WTC11 (cell line): Measurements from ENCODE around the gene TTLL4. TPM values are rescaled to one million over a fixed set of nuclear protein-coding genes. Genes with fewer than 3 reads are reported as not detected.

Source experiments
- ATAC-seq: fragments of 200-7000 bp; cut with Tn5 transposase; 2 replicates; pipeline ENCODE4 v1.10.0; 2021; ENCODE audit warnings: mild to moderate bottlenecking, moderate library complexity
- CTCF ChIA-PET: fragments of 300-600 bp; sonication (Branson Sonifier 250); formaldehyde crosslinking; loops from one replicate; lab custom pipeline; 2021; ENCODE audit warnings: antibody characterized with exemption; lab: Charles Lee
- POLR2A ChIA-PET: fragments of 350-600 bp; sonication (Branson Sonifier 250); formaldehyde crosslinking; loops from one replicate; lab custom pipeline; 2021; ENCODE audit warnings: antibody characterized with exemption; lab: Charles Lee
- DNase-seq: peaks from one replicate; pipeline ENCODE4 v3.0.0; 2021; ENCODE audit warnings: low spot score
- H3K27ac Mint-ChIP-seq: 2 replicates; pipeline ENCODE4 v1.8.0; 2021; ENCODE audit warnings: mixed read lengths
- H3K27me3 Mint-ChIP-seq: 2 replicates; pipeline ENCODE4 v1.8.0; 2021; ENCODE audit warnings: low read depth, mild to moderate bottlenecking, moderate library complexity, mixed read lengths
- H3K36me3 Mint-ChIP-seq: 2 replicates; pipeline ENCODE4 v1.8.0; 2021; ENCODE audit warnings: mixed read lengths
- H3K4me1 Mint-ChIP-seq: 2 replicates; pipeline ENCODE4 v1.8.0; 2022; ENCODE audit warnings: mixed read lengths
- H3K4me3 Mint-ChIP-seq: 2 replicates; pipeline ENCODE4 v1.8.0; 2021; ENCODE audit warnings: mild to moderate bottlenecking, moderate library complexity, mixed read lengths
- H3K9me3 Mint-ChIP-seq: 2 replicates; pipeline ENCODE4 v1.8.0; 2021; ENCODE audit warnings: mixed read lengths
- AR ChIP-seq: fragments of 250-450 bp; sonication (Bioruptor Pico); IDR thresholded peaks from 2 replicates; pipeline ENCODE4 v1.9.0; 2021; ENCODE audit warnings: mild to moderate bottlenecking
- ATF2 ChIP-seq: sonication (generic); formaldehyde crosslinking; IDR thresholded peaks from 2 replicates; pipeline ENCODE4 v1.8.1; 2022; ENCODE audit warnings: low read depth, missing genetic modification reagents, borderline replicate concordance
- EMX1 ChIP-seq: fragments of 250-450 bp; sonication (Bioruptor Pico); IDR thresholded peaks from 2 replicates; pipeline ENCODE4 v1.8.0; 2021; ENCODE audit warnings: mild to moderate bottlenecking
- FOXP1 ChIP-seq: sonication (generic); formaldehyde crosslinking; IDR thresholded peaks from 2 replicates; pipeline ENCODE4 v1.8.0; 2022; ENCODE audit warnings: missing genetic modification reagents, mild to moderate bottlenecking, moderate library complexity, borderline replicate concordance
- GABPB1 ChIP-seq: sonication (generic); formaldehyde crosslinking; IDR thresholded peaks from 2 replicates; pipeline ENCODE4 v1.8.1; 2023; ENCODE audit warnings: mild to moderate bottlenecking, missing genetic modification reagents
- JAZF1 ChIP-seq: fragments of 250-450 bp; sonication (Bioruptor Pico); IDR thresholded peaks from 2 replicates; pipeline ENCODE4 v1.9.0; 2021; ENCODE audit warnings: moderate library complexity, mild to moderate bottlenecking, inconsistent platforms
- NFE2L1 ChIP-seq: sonication (generic); formaldehyde crosslinking; IDR thresholded peaks from 2 replicates; pipeline ENCODE4 v1.8.1; 2023; ENCODE audit warnings: missing genetic modification reagents
- NFYB ChIP-seq: sonication (generic); formaldehyde crosslinking; conservative IDR thresholded peaks from 2 replicates; pipeline ENCODE4 v1.8.0; 2022; ENCODE audit warnings: low read depth, missing genetic modification reagents
- NR1H2 ChIP-seq: sonication (generic); formaldehyde crosslinking; IDR thresholded peaks from 2 replicates; pipeline ENCODE4 v1.9.0; 2021; ENCODE audit warnings: mild to moderate bottlenecking, moderate library complexity, missing genetic modification reagents
- PREB ChIP-seq: sonication (generic); formaldehyde crosslinking; IDR thresholded peaks from 2 replicates; pipeline ENCODE4 v1.8.1; 2022; ENCODE audit warnings: mild to moderate bottlenecking, missing genetic modification reagents, moderate library complexity, borderline replicate concordance
- RELA ChIP-seq: sonication (generic); formaldehyde crosslinking; IDR thresholded peaks from 2 replicates; pipeline ENCODE4 v1.8.1; 2022; ENCODE audit warnings: missing genetic modification reagents, mild to moderate bottlenecking, borderline replicate concordance
- SMAD3 ChIP-seq: sonication (generic); formaldehyde crosslinking; IDR thresholded peaks from 2 replicates; pipeline ENCODE4 v1.8.0; 2022; ENCODE audit warnings: missing genetic modification reagents, mild to moderate bottlenecking, borderline replicate concordance
- TEAD1 ChIP-seq: sonication (generic); formaldehyde crosslinking; IDR thresholded peaks from 2 replicates; pipeline ENCODE4 v1.8.0; 2022; ENCODE audit warnings: mild to moderate bottlenecking, missing genetic modification reagents
- ZNF121 ChIP-seq: sonication (generic); formaldehyde crosslinking; IDR thresholded peaks from 2 replicates; pipeline ENCODE4 v1.8.0; 2023; ENCODE audit warnings: missing genetic modification reagents
- ZNF263 ChIP-seq: sonication (generic); formaldehyde crosslinking; IDR thresholded peaks from 2 replicates; pipeline ENCODE4 v1.8.1; 2022; ENCODE audit warnings: low read depth, mild to moderate bottlenecking, moderate library complexity, missing genetic modification reagents
- ZNF396 ChIP-seq: fragments of 250-450 bp; sonication (Bioruptor Pico); IDR thresholded peaks from 2 replicates; pipeline ENCODE4 v1.8.0; 2021; ENCODE audit warnings: mild to moderate bottlenecking, moderate library complexity, borderline replicate concordance
- ZNF416 ChIP-seq: fragments of 250-450 bp; sonication (Bioruptor Pico); IDR thresholded peaks from 2 replicates; pipeline ENCODE4 v1.9.0; 2021; ENCODE audit warnings: mild to moderate bottlenecking, inconsistent platforms
- ZNF671 ChIP-seq: fragments of 250-450 bp; sonication (Bioruptor Pico); IDR thresholded peaks from 2 replicates; pipeline ENCODE4 v1.8.0; 2021; ENCODE audit warnings: mild to moderate bottlenecking
- total RNA-seq: library from RNA; stranded (reverse); gene quantifications from 3 replicates; pipeline ENCODE4 v1.2.3, GENCODE V29; 2021
- TF ChIP-seq, protein P1 (sequence below): fragments of 250-450 bp; sonication (Bioruptor Pico); IDR thresholded peaks from 2 replicates; pipeline ENCODE4 v1.9.0; 2021; ENCODE audit warnings: mild to moderate bottlenecking, borderline replicate concordance
- TF ChIP-seq, protein P2 (sequence below): sonication (generic); formaldehyde crosslinking; IDR thresholded peaks from 2 replicates; pipeline ENCODE4 v1.8.0; 2023; ENCODE audit warnings: missing genetic modification reagents
- TF ChIP-seq, protein P3 (sequence below): fragments of 250-450 bp; sonication (Bioruptor Pico); IDR thresholded peaks from 2 replicates; pipeline ENCODE4 v1.9.0; 2021; ENCODE audit warnings: moderate library complexity, mild to moderate bottlenecking, inconsistent platforms, borderline replicate concordance
- TF ChIP-seq, protein P4 (sequence below): sonication (generic); formaldehyde crosslinking; IDR thresholded peaks from 2 replicates; pipeline ENCODE4 v1.8.0; 2022; ENCODE audit warnings: mild to moderate bottlenecking, missing genetic modification reagents
- TF ChIP-seq, protein P5 (sequence below): sonication (generic); formaldehyde crosslinking; IDR thresholded peaks from 2 replicates; pipeline ENCODE4 v1.8.0; 2022; ENCODE audit warnings: mild to moderate bottlenecking, missing genetic modification reagents

The TTLL4 gene
- total RNA-seq, 1 experiment from 2014 or later, result 87.4 TPM

- TF ChIP-seq AR (CRISPR knock-in tag) (no peak), ZNF396 (CRISPR knock-in tag) (no peak), NR1H2 (CRISPR knock-in tag) (no peak), JAZF1 (CRISPR knock-in tag) (no peak), RELA (no peak), FOXP1 (CRISPR knock-in tag) (no peak), SMAD3 (CRISPR knock-in tag) (no peak), NFE2L1 (CRISPR knock-in tag) (no peak)
- TF ChIP-seq, protein P1, sequence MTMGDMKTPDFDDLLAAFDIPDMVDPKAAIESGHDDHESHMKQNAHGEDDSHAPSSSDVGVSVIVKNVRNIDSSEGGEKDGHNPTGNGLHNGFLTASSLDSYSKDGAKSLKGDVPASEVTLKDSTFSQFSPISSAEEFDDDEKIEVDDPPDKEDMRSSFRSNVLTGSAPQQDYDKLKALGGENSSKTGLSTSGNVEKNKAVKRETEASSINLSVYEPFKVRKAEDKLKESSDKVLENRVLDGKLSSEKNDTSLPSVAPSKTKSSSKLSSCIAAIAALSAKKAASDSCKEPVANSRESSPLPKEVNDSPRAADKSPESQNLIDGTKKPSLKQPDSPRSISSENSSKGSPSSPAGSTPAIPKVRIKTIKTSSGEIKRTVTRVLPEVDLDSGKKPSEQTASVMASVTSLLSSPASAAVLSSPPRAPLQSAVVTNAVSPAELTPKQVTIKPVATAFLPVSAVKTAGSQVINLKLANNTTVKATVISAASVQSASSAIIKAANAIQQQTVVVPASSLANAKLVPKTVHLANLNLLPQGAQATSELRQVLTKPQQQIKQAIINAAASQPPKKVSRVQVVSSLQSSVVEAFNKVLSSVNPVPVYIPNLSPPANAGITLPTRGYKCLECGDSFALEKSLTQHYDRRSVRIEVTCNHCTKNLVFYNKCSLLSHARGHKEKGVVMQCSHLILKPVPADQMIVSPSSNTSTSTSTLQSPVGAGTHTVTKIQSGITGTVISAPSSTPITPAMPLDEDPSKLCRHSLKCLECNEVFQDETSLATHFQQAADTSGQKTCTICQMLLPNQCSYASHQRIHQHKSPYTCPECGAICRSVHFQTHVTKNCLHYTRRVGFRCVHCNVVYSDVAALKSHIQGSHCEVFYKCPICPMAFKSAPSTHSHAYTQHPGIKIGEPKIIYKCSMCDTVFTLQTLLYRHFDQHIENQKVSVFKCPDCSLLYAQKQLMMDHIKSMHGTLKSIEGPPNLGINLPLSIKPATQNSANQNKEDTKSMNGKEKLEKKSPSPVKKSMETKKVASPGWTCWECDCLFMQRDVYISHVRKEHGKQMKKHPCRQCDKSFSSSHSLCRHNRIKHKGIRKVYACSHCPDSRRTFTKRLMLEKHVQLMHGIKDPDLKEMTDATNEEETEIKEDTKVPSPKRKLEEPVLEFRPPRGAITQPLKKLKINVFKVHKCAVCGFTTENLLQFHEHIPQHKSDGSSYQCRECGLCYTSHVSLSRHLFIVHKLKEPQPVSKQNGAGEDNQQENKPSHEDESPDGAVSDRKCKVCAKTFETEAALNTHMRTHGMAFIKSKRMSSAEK (CRISPR knock-in tag), result no peak
- TF ChIP-seq, protein P2, sequence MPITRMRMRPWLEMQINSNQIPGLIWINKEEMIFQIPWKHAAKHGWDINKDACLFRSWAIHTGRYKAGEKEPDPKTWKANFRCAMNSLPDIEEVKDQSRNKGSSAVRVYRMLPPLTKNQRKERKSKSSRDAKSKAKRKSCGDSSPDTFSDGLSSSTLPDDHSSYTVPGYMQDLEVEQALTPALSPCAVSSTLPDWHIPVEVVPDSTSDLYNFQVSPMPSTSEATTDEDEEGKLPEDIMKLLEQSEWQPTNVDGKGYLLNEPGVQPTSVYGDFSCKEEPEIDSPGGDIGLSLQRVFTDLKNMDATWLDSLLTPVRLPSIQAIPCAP (CRISPR knock-in tag), result no peak
- TF ChIP-seq, protein P3, sequence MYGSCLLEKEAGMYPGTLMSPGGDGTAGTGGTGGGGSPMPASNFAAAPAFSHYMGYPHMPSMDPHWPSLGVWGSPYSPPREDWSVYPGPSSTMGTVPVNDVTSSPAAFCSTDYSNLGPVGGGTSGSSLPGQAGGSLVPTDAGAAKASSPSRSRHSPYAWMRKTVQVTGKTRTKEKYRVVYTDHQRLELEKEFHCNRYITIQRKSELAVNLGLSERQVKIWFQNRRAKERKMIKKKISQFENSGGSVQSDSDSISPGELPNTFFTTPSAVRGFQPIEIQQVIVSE (CRISPR knock-in tag), result no peak
These were observed 7.4 kb downstream of the TTLL4 start (continued) for GRCh38 chr2:218718058-218718457.

- peak overlapping the region; percentile 25; the same call in 1 of the 2 replicates for H3K27ac Mint-ChIP-seq
- no peak for ATAC-seq
- DNase-seq, result no peak
- H3K36me3 Mint-ChIP-seq, result peaks cover 17% of the 10 kb centered on the region
- CTCF ChIA-PET, result interaction anchor here (0.8 kb wide), 1 partner anchor 128 kb away, joined by 3 read pairs; no protein-coding TSS in a partner anchor
- POLR2A ChIA-PET, result interaction anchor here (0.8 kb wide), 1 partner anchor 87 kb away, joined by 3 read pairs; no protein-coding TSS in a partner anchor
- peaks cover 2% of the 10 kb centered on the region for H3K9me3 Mint-ChIP-seq
- H3K4me1 Mint-ChIP-seq, result peaks cover 43% of the 10 kb centered on the region
- no peaks in the 10 kb centered on the region; the same call in 1 of the 2 replicates for H3K27me3 Mint-ChIP-seq
- no peak overlapping the region for H3K4me3 Mint-ChIP-seq
- TF ChIP-seq ZNF263 (CRISPR knock-in tag) (no peak), NFYB (CRISPR knock-in tag) (no peak), EMX1 (CRISPR knock-in tag) (no peak), ATF2 (no peak), TEAD1 (no peak), PREB (CRISPR knock-in tag) (no peak), ZNF671 (CRISPR knock-in tag) (no peak), GABPB1 (CRISPR knock-in tag) (no peak), ZNF416 (CRISPR knock-in tag) (no peak), ZNF121 (CRISPR knock-in tag) (no peak)
- TF ChIP-seq, protein P4, sequence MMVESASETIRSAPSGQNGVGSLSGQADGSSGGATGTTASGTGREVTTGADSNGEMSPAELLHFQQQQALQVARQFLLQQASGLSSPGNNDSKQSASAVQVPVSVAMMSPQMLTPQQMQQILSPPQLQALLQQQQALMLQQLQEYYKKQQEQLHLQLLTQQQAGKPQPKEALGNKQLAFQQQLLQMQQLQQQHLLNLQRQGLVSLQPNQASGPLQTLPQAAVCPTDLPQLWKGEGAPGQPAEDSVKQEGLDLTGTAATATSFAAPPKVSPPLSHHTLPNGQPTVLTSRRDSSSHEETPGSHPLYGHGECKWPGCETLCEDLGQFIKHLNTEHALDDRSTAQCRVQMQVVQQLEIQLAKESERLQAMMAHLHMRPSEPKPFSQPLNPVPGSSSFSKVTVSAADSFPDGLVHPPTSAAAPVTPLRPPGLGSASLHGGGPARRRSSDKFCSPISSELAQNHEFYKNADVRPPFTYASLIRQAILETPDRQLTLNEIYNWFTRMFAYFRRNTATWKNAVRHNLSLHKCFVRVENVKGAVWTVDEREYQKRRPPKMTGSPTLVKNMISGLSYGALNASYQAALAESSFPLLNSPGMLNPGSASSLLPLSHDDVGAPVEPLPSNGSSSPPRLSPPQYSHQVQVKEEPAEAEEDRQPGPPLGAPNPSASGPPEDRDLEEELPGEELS (CRISPR knock-in tag), result no peak
- TF ChIP-seq, protein P5, sequence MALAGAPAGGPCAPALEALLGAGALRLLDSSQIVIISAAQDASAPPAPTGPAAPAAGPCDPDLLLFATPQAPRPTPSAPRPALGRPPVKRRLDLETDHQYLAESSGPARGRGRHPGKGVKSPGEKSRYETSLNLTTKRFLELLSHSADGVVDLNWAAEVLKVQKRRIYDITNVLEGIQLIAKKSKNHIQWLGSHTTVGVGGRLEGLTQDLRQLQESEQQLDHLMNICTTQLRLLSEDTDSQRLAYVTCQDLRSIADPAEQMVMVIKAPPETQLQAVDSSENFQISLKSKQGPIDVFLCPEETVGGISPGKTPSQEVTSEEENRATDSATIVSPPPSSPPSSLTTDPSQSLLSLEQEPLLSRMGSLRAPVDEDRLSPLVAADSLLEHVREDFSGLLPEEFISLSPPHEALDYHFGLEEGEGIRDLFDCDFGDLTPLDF (CRISPR knock-in tag), result no peak
These were observed 8.8 kb downstream of the TTLL4 start for GRCh38 chr2:218719457-218719856.
